K562 treated with DMSO at 1 percent for 4 hours (cell line): ENCODE measurements around the gene MACROH2A1. TPM values are rescaled to one million over a fixed set of nuclear protein-coding genes. Genes with fewer than 3 reads are reported as not detected.

Experiments
- total RNA-seq: library from RNA; unstranded; fragments of 300-600 nt; gene quantifications from 2 replicates; pipeline ENCODE4 v1.2.3, GENCODE V29; 2022; ENCODE audit not compliant: insufficient read depth

MACROH2A1 gene
- total RNA-seq: 186 TPM in 2 replicates

GRCh38 chr5:135398855-135399793 lies at the start of gene MACROH2A1:
TSS of gene MACROH2A1 (minus strand) at chr5:135399231. CDS start at chr5:135389093, 10,138 bp downstream.

GRCh38 chr5:135447298-135447929 lies 48.4 kb upstream of the MACROH2A1 start, which contains the start of gene DCANP1:
TSS of gene DCANP1 (minus strand) at chr5:135447348. CDS start at chr5:135447108, 240 bp downstream.

Other genes with a start within 250 kb of the MACROH2A1 start
- gene DCANP1, start 48.1 kb upstream of the MACROH2A1 start, total RNA-seq: not detected in 2 replicates
- not detected in 2 replicates for gene TIFAB, start 53.1 kb upstream of the MACROH2A1 start, total RNA-seq
- not detected in 2 replicates for gene NEUROG1, start 136.7 kb upstream of the MACROH2A1 start, total RNA-seq
- not detected in 2 replicates for gene CXCL14, start 179.8 kb upstream of the MACROH2A1 start, total RNA-seq